ENCODE measurements around the gene IL7R.
A peak's percentile ranks its signal among the peaks of the same experiment; 100 is the strongest.

The IL7R gene

GRCh38 chr5:35922468-35922867, 65.8 kb downstream of the IL7R start:
- DNase-seq (ENCODE audit: low spot score), result no peak
- in situ Hi-C loops (cut with MboI; ENCODE audit: low sequenced_read_pairs, unreplicated experiment), result loop anchor here (10.0 kb wide), 2 partner anchors 148 to 828 kb away; no protein-coding TSS in a partner anchor
- no peak for TF ChIP-seq CTCF (IDR thresholded peaks at IDR 0.05; ENCODE audit: borderline replicate concordance, control extremely low read depth, extremely low read depth, insufficient read depth, missing control alignments)

GRCh38 chr5:35924122-35924949, 67.6 kb downstream of the IL7R start:
- no peak for TF ChIP-seq CTCF (IDR thresholded peaks at IDR 0.05; ENCODE audit: borderline replicate concordance, control extremely low read depth, extremely low read depth, insufficient read depth, missing control alignments)
- DNase-seq (ENCODE audit: low spot score), result no peak
- in situ Hi-C loops (cut with MboI; ENCODE audit: low sequenced_read_pairs, unreplicated experiment), result loop anchor here (10.0 kb wide), 2 partner anchors 150 to 830 kb away; no protein-coding TSS in a partner anchor

- peak; percentile 75 for DNase-seq (ENCODE audit: low spot score)
- in situ Hi-C loops (cut with MboI; ENCODE audit: low sequenced_read_pairs, unreplicated experiment), result loop anchor here (5.0 to 10.0 kb wide), 3 partner anchors 150 to 830 kb away; no protein-coding TSS in a partner anchor
- TF ChIP-seq CTCF (IDR thresholded peaks at IDR 0.05; ENCODE audit: borderline replicate concordance, control extremely low read depth, extremely low read depth, insufficient read depth, missing control alignments), result peak; percentile 93
These were observed 68.4 kb downstream of the IL7R start for GRCh38 chr5:35924950-35925722.

DNA sequence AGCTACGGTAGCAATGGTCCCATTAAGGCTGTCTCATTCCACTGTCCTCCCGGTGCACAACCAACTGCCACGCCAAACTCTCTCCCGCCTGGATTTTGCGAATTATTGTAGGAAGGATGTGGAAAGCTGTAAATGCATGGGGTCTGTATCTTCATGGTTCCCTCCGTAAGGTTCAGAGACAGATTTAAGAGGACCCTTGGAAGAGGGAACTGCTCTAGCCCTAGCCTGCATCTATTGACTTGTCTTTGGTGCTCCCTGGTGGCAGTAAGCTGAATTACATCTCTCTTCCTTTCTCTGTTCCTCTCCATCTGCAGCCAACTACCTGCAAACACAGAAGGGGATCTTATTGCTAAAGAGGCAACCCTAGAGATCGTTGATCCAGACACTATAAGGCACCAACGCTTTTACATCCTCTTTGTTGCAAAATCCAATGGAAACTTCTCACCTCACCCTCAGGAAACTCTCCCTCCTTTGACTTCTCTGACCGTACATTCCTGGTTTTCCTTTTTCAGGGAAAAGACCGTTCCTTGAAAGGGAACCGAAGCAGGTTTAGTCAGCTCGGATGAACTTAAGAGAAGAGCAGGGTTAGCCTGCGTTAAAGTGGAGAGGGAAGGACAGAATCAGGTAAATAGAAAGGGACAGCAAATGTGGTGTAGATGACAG, 69.8 kb downstream of the IL7R start:
- peak; percentile 83 for TF ChIP-seq CTCF (IDR thresholded peaks at IDR 0.05; ENCODE audit: borderline replicate concordance, control extremely low read depth, extremely low read depth, insufficient read depth, missing control alignments)
- DNase-seq (ENCODE audit: low spot score), result peak; percentile 67
- in situ Hi-C loops (cut with MboI; ENCODE audit: low sequenced_read_pairs, unreplicated experiment), result loop anchor here (5.0 to 10.0 kb wide), 3 partner anchors 152 to 832 kb away; no protein-coding TSS in a partner anchor

Data from GM13976 (cell line).